ENCODE results near the gene ERG28.

ERG28 gene

GRCh38 chr14:75615200-75615599, 45.5 kb downstream of the ERG28 start:
- no peak for DNase-seq (ENCODE audit: low read depth)
- no peak overlapping the region for H3K4me3 ChIP-seq (ENCODE audit: low read length)

GRCh38 chr14:75614179-75614578, 46.5 kb downstream of the ERG28 start:
- no peak overlapping the region for H3K4me3 ChIP-seq (ENCODE audit: low read length)
- TF ChIP-seq CTCF (IDR thresholded peaks at IDR 0.05; ENCODE audit: insufficient read depth, low read depth, low read length, missing control alignments): no peak
- DNase-seq (ENCODE audit: low read depth): peak; percentile 24

More at GRCh38 chr14:75615200-75615599, 45.5 kb downstream of the ERG28 start:
- TF ChIP-seq CTCF (IDR thresholded peaks at IDR 0.05; ENCODE audit: insufficient read depth, low read depth, low read length, missing control alignments): no peak

- H3K4me3 ChIP-seq (ENCODE audit: low read length): no peak overlapping the region
- TF ChIP-seq CTCF (IDR thresholded peaks at IDR 0.05; ENCODE audit: insufficient read depth, low read depth, low read length, missing control alignments): no peak
- DNase-seq (ENCODE audit: low read depth): no peak
Measured at GRCh38 chr14:75612157-75612556, 48.5 kb downstream of the ERG28 start.

- H3K4me3 ChIP-seq (ENCODE audit: low read length): no peak overlapping the region
- peak; percentile 8 for DNase-seq (ENCODE audit: low read depth)
- no peak for TF ChIP-seq CTCF (IDR thresholded peaks at IDR 0.05; ENCODE audit: insufficient read depth, low read depth, low read length, missing control alignments)
Measured at GRCh38 chr14:75610834-75611233, 49.8 kb downstream of the ERG28 start.

GRCh38 chr14:75609606-75610475, 50.8 kb downstream of the ERG28 start:
- no peak for TF ChIP-seq CTCF (IDR thresholded peaks at IDR 0.05; ENCODE audit: insufficient read depth, low read depth, low read length, missing control alignments)
- no peak overlapping the region for H3K4me3 ChIP-seq (ENCODE audit: low read length)
- DNase-seq (ENCODE audit: low read depth): no peak

- H3K4me3 ChIP-seq (ENCODE audit: low read length): no peak overlapping the region
- DNase-seq (ENCODE audit: low read depth): no peak
- TF ChIP-seq CTCF (IDR thresholded peaks at IDR 0.05; ENCODE audit: insufficient read depth, low read depth, low read length, missing control alignments): no peak
Measured at GRCh38 chr14:75609116-75609515, 51.6 kb downstream of the ERG28 start.
